Activated CD4-positive, alpha-beta T cell treated with anti-CD3 and anti-CD28 coated beads, Interleukin-2, amount 10 ng/mL, durations not matched to agents 24 days and 14 days (primary cell): ENCODE measurements around the gene CCIN. TPM values are rescaled to one million over a fixed set of nuclear protein-coding genes. Genes with fewer than 3 reads are reported as not detected.
"Not testable (repeated sequence)": the region's sequence is repeated elsewhere in the genome, so short reads cannot be mapped to it uniquely, and the experiment has no call there.

Source experiments
- DNase-seq: peaks from one replicate; pipeline ENCODE4 v3.0.0; 2022
- H3K27ac Mint-ChIP-seq: one replicate; pipeline ENCODE4 v1.8.0; 2022; ENCODE audit warnings: mild to moderate bottlenecking, mixed read lengths
- H3K27me3 Mint-ChIP-seq: one replicate; pipeline ENCODE4 v1.8.0; 2022; ENCODE audit warnings: mixed read lengths
- H3K36me3 Mint-ChIP-seq: one replicate; pipeline ENCODE4 v1.8.0; 2022; ENCODE audit warnings: low read depth, mild to moderate bottlenecking, mixed read lengths
- H3K4me1 Mint-ChIP-seq: one replicate; pipeline ENCODE4 v1.8.0; 2021; ENCODE audit warnings: mixed read lengths
- H3K4me3 Mint-ChIP-seq: one replicate; pipeline ENCODE4 v1.8.0; 2022; ENCODE audit warnings: mild to moderate bottlenecking, moderate library complexity, mixed read lengths
- H3K9me3 Mint-ChIP-seq: one replicate; pipeline ENCODE4 v1.8.0; 2021; ENCODE audit warnings: mixed read lengths
- intact Hi-C: fragments of 100-400 bp; cut with micrococcal nuclease; formaldehyde crosslinking; loops from one replicate; pipeline ENCODE4 v1.15.1; 2023
- total RNA-seq: library from RNA; stranded (reverse); gene quantifications from 2 replicates; pipeline ENCODE4 v1.2.3, GENCODE V29; 2022

Gene CCIN
- total RNA-seq, 1 donor from 2014 or later = not detected

- no peak for DNase-seq
- H3K27me3 Mint-ChIP-seq = peaks cover 10% of the 10 kb centered on the region
- no peak overlapping the region for H3K4me3 Mint-ChIP-seq
- intact Hi-C loops = loop anchor here (5.0 to 10.0 kb wide), 2 partner anchors 132 to 215 kb away; partner anchors contain the start of genes OR2S2 and RECK
- peaks cover 6% of the 10 kb centered on the region for H3K4me1 Mint-ChIP-seq
- H3K27ac Mint-ChIP-seq = no peak overlapping the region
- H3K36me3 Mint-ChIP-seq = no peaks in the 10 kb centered on the region
- H3K9me3 Mint-ChIP-seq = no peaks in the 10 kb centered on the region
These were observed 520 bp downstream of the CCIN start for GRCh38 chr9:36169708-36170107.

DNA sequence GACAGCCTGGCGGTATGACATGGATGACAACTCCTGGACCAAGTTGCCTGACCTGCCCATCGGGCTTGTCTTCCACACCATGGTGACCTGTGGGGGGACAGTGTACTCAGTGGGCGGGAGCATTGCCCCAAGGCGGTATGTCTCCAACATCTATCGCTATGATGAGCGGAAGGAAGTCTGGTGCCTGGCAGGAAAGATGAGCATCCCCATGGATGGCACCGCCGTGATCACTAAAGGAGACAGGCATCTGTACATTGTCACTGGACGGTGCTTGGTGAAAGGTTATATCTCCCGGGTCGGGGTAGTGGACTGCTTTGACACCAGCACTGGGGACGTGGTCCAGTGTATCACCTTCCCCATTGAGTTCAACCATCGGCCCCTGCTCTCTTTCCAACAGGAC, 1.3 kb downstream of the CCIN start:
- H3K4me3 Mint-ChIP-seq = no peak overlapping the region
- no peaks in the 10 kb centered on the region for H3K9me3 Mint-ChIP-seq
- DNase-seq = no peak
- peaks cover 6% of the 10 kb centered on the region for H3K4me1 Mint-ChIP-seq
- no peak overlapping the region for H3K27ac Mint-ChIP-seq
- intact Hi-C loops = no loop called here
- peaks cover 11% of the 10 kb centered on the region for H3K27me3 Mint-ChIP-seq
- H3K36me3 Mint-ChIP-seq = no peaks in the 10 kb centered on the region

GRCh38 chr9:36173861-36174260, 4.7 kb downstream of the CCIN start:
- H3K9me3 Mint-ChIP-seq = no peaks in the 10 kb centered on the region
- H3K4me3 Mint-ChIP-seq = no peak overlapping the region
- no peak overlapping the region for H3K27ac Mint-ChIP-seq
- intact Hi-C loops = no loop called here
- no peak for DNase-seq
- H3K4me1 Mint-ChIP-seq = peaks cover 4% of the 10 kb centered on the region
- H3K36me3 Mint-ChIP-seq = no peaks in the 10 kb centered on the region
- H3K27me3 Mint-ChIP-seq = peaks cover 11% of the 10 kb centered on the region

GRCh38 chr9:36174271-36174670, 5.1 kb downstream of the CCIN start:
- H3K4me3 Mint-ChIP-seq = no peak overlapping the region
- intact Hi-C loops = no loop called here
- no peak for DNase-seq

GRCh38 chr9:36174731-36175130, 5.5 kb downstream of the CCIN start:
- no peaks in the 10 kb centered on the region for H3K36me3 Mint-ChIP-seq

More at GRCh38 chr9:36174271-36174670, 5.1 kb downstream of the CCIN start:
- peaks cover 7% of the 10 kb centered on the region for H3K4me1 Mint-ChIP-seq
- H3K36me3 Mint-ChIP-seq = no peaks in the 10 kb centered on the region
- no peak overlapping the region for H3K27ac Mint-ChIP-seq
- H3K27me3 Mint-ChIP-seq = peaks cover 13% of the 10 kb centered on the region
- no peaks in the 10 kb centered on the region for H3K9me3 Mint-ChIP-seq

GRCh38 chr9:36175209-36175608, 6.0 kb downstream of the CCIN start:
- H3K27ac Mint-ChIP-seq, H3K4me3 Mint-ChIP-seq, H3K36me3 Mint-ChIP-seq, intact Hi-C loops, H3K9me3 Mint-ChIP-seq, DNase-seq, H3K4me1 Mint-ChIP-seq: not testable (repeated sequence)
- peaks cover 15% of the 10 kb centered on the region for H3K27me3 Mint-ChIP-seq

More at GRCh38 chr9:36174731-36175130, 5.5 kb downstream of the CCIN start:
- H3K4me3 Mint-ChIP-seq = no peak overlapping the region
- peaks cover 13% of the 10 kb centered on the region for H3K27me3 Mint-ChIP-seq
- intact Hi-C loops = no loop called here
- H3K9me3 Mint-ChIP-seq = no peaks in the 10 kb centered on the region
- peaks cover 7% of the 10 kb centered on the region for H3K4me1 Mint-ChIP-seq
- DNase-seq = no peak
- no peak overlapping the region for H3K27ac Mint-ChIP-seq

DNA sequence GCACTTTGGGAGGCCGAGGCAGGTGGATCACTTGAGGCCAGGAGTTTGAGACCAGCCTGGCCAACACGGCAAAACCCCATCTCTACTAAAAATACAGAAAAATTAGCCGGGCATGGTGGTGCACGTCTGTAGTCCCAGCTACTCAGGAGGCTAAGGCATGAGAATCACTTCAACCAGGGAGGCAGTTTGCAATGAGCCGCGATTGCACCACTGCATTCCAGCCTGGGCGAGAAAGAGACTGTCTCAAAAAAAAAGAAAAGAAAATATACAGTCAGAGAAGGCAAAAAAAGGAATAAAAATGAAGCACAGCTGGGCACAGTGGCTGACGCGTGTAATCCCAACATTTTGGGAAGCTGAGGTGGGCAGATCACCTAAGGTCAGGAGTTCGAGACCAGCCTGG, 7.3 kb downstream of the CCIN start:
- H3K27me3 Mint-ChIP-seq = peaks cover 18% of the 10 kb centered on the region
- H3K4me3 Mint-ChIP-seq, H3K4me1 Mint-ChIP-seq: not testable (repeated sequence)

GRCh38 chr9:36177571-36177970, 8.4 kb downstream of the CCIN start:
- Mint-ChIP-seq H3K4me3 (no peak overlapping the region), H3K4me1 (peaks cover 7% of the 10 kb centered on the region), H3K27me3 (peaks cover 18% of the 10 kb centered on the region), H3K27ac (no peak overlapping the region), H3K9me3 (no peaks in the 10 kb centered on the region), H3K36me3 (no peaks in the 10 kb centered on the region)
- intact Hi-C loops = no loop called here
- DNase-seq = no peak

More for the DNA sequence above, 7.3 kb downstream of the CCIN start:
- H3K9me3 Mint-ChIP-seq, intact Hi-C loops, H3K36me3 Mint-ChIP-seq, H3K27ac Mint-ChIP-seq, DNase-seq: not testable (repeated sequence)

DNA sequence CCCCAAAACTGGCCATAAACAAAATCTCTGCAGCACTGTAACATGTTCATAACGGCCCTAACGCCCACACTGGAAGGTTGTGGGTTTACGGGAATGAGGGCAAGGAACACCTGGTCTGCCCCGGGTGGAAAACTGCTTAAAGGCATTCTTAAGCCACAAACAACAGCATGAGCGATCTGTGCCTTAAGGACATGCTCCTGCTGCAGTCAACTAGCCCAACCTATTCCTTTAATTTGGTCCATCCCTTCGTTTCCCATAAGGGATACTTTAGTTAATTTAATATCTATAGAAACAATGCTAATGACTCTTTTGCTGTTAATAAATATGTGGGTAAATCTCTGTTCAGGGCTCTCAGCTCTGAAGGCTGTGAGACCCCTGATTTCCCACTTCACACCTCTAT, 11.1 kb downstream of the CCIN start:
- not testable (repeated sequence) for DNase-seq

GRCh38 chr9:36187414-36187813, 18.2 kb downstream of the CCIN start:
- H3K4me1 Mint-ChIP-seq = peaks cover 16% of the 10 kb centered on the region
- H3K27me3 Mint-ChIP-seq = peaks cover 5% of the 10 kb centered on the region
- peaks cover 5% of the 10 kb centered on the region for H3K36me3 Mint-ChIP-seq
- no peak for DNase-seq
- no peak overlapping the region for H3K4me3 Mint-ChIP-seq
- intact Hi-C loops = no loop called here
- no peak overlapping the region for H3K27ac Mint-ChIP-seq
- H3K9me3 Mint-ChIP-seq = no peaks in the 10 kb centered on the region

More for the DNA sequence above, 11.1 kb downstream of the CCIN start:
- H3K36me3 Mint-ChIP-seq, H3K4me3 Mint-ChIP-seq, H3K9me3 Mint-ChIP-seq, H3K4me1 Mint-ChIP-seq, intact Hi-C loops, H3K27ac Mint-ChIP-seq: not testable (repeated sequence)
- H3K27me3 Mint-ChIP-seq = peaks cover 16% of the 10 kb centered on the region

DNA sequence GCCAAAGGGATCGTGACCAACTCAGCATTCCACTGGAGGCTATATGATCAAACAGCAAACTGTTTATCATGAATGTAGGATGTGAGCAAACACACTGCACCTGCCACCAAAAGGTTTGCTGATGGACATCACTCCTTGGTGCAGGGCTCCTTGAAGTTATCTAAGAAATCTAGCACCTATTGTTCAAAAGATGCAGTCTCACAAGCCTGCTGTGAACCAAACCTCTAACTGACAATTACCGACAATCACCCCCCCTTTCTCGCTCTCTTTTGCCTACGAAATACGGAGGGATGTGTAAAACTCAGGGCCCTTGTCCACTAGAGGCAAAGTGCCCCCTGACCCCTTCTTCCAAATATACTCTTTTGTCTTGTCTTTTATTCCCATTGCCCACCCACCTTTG, 19.0 kb downstream of the CCIN start:
- DNase-seq = no peak
- Mint-ChIP-seq H3K27me3 (peaks cover 5% of the 10 kb centered on the region), H3K36me3 (peaks cover 9% of the 10 kb centered on the region), H3K4me3 (no peak overlapping the region), H3K4me1 (peaks cover 23% of the 10 kb centered on the region), H3K9me3 (no peaks in the 10 kb centered on the region), H3K27ac (no peak overlapping the region)
- intact Hi-C loops = no loop called here

GRCh38 chr9:36189976-36190375, 20.8 kb downstream of the CCIN start:
- Mint-ChIP-seq H3K27ac (no peak overlapping the region), H3K9me3 (no peaks in the 10 kb centered on the region), H3K36me3 (peaks cover 23% of the 10 kb centered on the region), H3K27me3 (peaks cover 5% of the 10 kb centered on the region), H3K4me1 (peaks cover 39% of the 10 kb centered on the region), H3K4me3 (peak overlapping the region; percentile 96)
- DNase-seq = no peak
- intact Hi-C loops = loop anchor here (1.0 to 2.0 kb wide), 7 partner anchors 17 to 154 kb away; partner anchors contain the start of genes GLIPR2, GNE and RECK

DNA sequence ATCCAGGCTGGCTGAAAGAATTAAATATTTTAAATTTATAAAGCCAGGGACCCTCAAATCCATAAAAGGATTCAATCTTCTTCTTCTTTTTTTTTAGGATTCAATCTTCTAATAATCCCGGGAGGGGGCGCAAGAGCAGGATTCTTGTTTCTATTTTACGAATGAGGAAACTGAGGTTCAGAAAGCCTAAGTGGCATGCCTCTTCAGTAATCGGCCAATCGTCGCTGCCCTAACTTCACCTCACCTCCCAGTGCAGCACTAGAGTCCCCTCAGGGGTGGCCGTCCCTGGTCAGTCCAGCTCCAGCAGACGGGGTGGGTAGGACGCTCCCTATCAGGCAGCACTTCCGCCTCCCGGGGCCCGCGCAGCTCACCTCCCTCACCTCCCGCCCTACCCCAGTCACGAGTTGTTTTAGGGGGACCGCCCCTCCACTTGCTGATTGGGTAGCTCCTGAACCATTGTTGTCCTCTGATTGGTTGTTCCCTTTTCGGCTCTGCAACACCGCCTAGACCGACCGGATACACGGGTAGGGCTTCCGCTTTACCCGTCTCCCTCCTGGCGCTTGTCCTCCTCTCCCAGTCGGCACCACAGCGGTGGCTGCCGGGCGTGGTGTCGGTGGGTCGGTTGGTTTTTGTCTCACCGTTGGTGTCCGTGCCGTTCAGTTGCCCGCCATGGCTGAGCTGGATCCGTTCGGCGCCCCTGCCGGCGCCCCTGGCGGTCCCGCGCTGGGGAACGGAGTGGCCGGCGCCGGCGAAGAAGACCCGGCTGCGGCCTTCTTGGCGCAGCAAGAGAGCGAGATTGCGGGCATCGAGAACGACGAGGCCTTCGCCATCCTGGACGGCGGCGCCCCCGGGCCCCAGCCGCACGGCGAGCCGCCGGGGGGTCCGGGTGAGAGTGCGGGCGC, 21.5 kb downstream of the CCIN start, which contains the start of gene CLTA:
Gene CLTA (plus strand): TSS at position 534 of the 902 bp plus-strand sequence. CDS start 136 bp downstream, at position 670.
- H3K27me3 Mint-ChIP-seq = peaks cover 5% of the 10 kb centered on the region
- intact Hi-C loops = loop anchor here (1.0 to 2.0 kb wide), 7 partner anchors 16 to 154 kb away; partner anchors contain the start of genes GLIPR2, GNE and RECK
- H3K36me3 Mint-ChIP-seq = peaks cover 30% of the 10 kb centered on the region
- DNase-seq = peak; percentile 98
- H3K9me3 Mint-ChIP-seq = no peaks in the 10 kb centered on the region
- peaks cover 44% of the 10 kb centered on the region for H3K4me1 Mint-ChIP-seq
- peak within 1 kb of the TSS; percentile 85 for H3K27ac Mint-ChIP-seq
- H3K4me3 Mint-ChIP-seq = peak within 1 kb of the TSS; percentile 96

GRCh38 chr9:36191290-36191645, 22.1 kb downstream of the CCIN start:
- Mint-ChIP-seq H3K27me3 (peaks cover 5% of the 10 kb centered on the region), H3K4me1 (peaks cover 45% of the 10 kb centered on the region), H3K4me3 (peak overlapping the region; percentile 96), H3K27ac (peak overlapping the region; percentile 83), H3K9me3 (no peaks in the 10 kb centered on the region), H3K36me3 (peaks cover 30% of the 10 kb centered on the region)
- peak; percentile 86 for DNase-seq
- intact Hi-C loops = loop anchor here (2.0 kb wide), 2 partner anchors 16 to 138 kb away; no protein-coding TSS in a partner anchor
